HG03520 (cell line): ENCODE data around the gene GALNT11.
"Not testable (repeated sequence)": the region's sequence is repeated elsewhere in the genome, so short reads cannot be mapped to it uniquely, and the experiment has no call there.

ENCODE experiments used
- ATAC-seq: cut with Tn5 transposase; IDR thresholded peaks from one replicate; pipeline ENCODE4 v1.9.1; 2021; ENCODE audit warnings: mild to moderate bottlenecking, moderate library complexity; ENCODE audit not compliant: unreplicated experiment

GALNT11 gene

GRCh38 chr7:152025077-152025936 is at the start of gene GALNT11:
Gene GALNT11, plus strand, starts transcription at chr7:152025674. Its CDS starts 68,554 bp downstream, at chr7:152094228.
- ATAC-seq: peak; percentile 95

- no peak for ATAC-seq
These were observed 46.9 kb upstream of the GALNT11 start for GRCh38 chr7:151978616-151979015.

- ATAC-seq: no peak
These were observed 44.3 kb upstream of the GALNT11 start for GRCh38 chr7:151981223-151981622.

GRCh38 chr7:151982806-151983205 is 42.7 kb upstream of the GALNT11 start:
- no peak for ATAC-seq

GRCh38 chr7:151984612-151985011 is 40.9 kb upstream of the GALNT11 start:
- ATAC-seq: no peak

GRCh38 chr7:151987748-151988529 is 37.5 kb upstream of the GALNT11 start:
- no peak for ATAC-seq

- peak; percentile 48 for ATAC-seq
These were observed 33.1 kb upstream of the GALNT11 start for GRCh38 chr7:151992375-151992774.

- ATAC-seq: no peak
These were observed 31.3 kb upstream of the GALNT11 start for GRCh38 chr7:151993977-151994676.

- ATAC-seq: no peak
These were observed 25.9 kb upstream of the GALNT11 start for GRCh38 chr7:151999424-152000090.

GRCh38 chr7:152000191-152000590 is 25.3 kb upstream of the GALNT11 start:
- no peak for ATAC-seq

- ATAC-seq: no peak
These were observed 19.1 kb upstream of the GALNT11 start for GRCh38 chr7:152006336-152006735.

- no peak for ATAC-seq
These were observed 13.6 kb upstream of the GALNT11 start for GRCh38 chr7:152011860-152012259.

GRCh38 chr7:152013230-152013629 is 12.2 kb upstream of the GALNT11 start:
- no peak for ATAC-seq

- ATAC-seq: no peak
These were observed 11.5 kb upstream of the GALNT11 start for GRCh38 chr7:152013974-152014373.

- no peak for ATAC-seq
These were observed 10.8 kb upstream of the GALNT11 start for GRCh38 chr7:152014722-152015121.

GRCh38 chr7:152015600-152015999 is 9.9 kb upstream of the GALNT11 start:
- ATAC-seq: no peak

- ATAC-seq: no peak
These were observed 8.5 kb upstream of the GALNT11 start for GRCh38 chr7:152016947-152017346.

- not testable (repeated sequence) for ATAC-seq
These were observed 7.8 kb upstream of the GALNT11 start for GRCh38 chr7:152017683-152018082.

GRCh38 chr7:152021740-152022139 is 3.7 kb upstream of the GALNT11 start:
- ATAC-seq: not testable (repeated sequence)

- ATAC-seq: peak; percentile 16
These were observed 740 bp downstream of the GALNT11 start for GRCh38 chr7:152025937-152026890.
